SK-N-SH (cell line): Measurements from ENCODE around the gene TARBP1. TPM values are rescaled to one million over a fixed set of nuclear protein-coding genes. Genes with fewer than 3 reads are reported as not detected.
A peak's percentile ranks its signal among the peaks of the same experiment; 100 is the strongest.

Experiments
- CTCF ChIA-PET: fragments of 300-600, 350-600 bp; formaldehyde crosslinking; extraction: SDS; loops from one replicate; lab custom pipeline; 2021; lab: Yijun Ruan, JAX
- POLR2A ChIA-PET: fragments of 350-600 bp; sonication (Branson Sonifier 250); formaldehyde crosslinking; extraction: SDS; loops from one replicate; lab custom pipeline; 2020; ENCODE audit warnings: antibody characterized with exemption, inconsistent platforms; lab: Yijun Ruan, JAX
- DNase-seq: peaks from one replicate; pipeline ENCODE4 v3.0.0; 2012
- H2AFZ ChIP-seq: fragments of 200-600 bp; sonication (generic); 2 replicates; pipeline ENCODE4 v1.8.1; 2016; ENCODE audit warnings: antibody characterized with exemption, mild to moderate bottlenecking, low read depth
- H3F3A ChIP-seq: fragments of 200-600 bp; sonication (generic); replicated peaks from 2 replicates; pipeline ENCODE3; 2016; ENCODE audit warnings: antibody characterized with exemption, mild to moderate bottlenecking; ENCODE audit not compliant: insufficient read depth
- H3K27ac ChIP-seq, 2 experiments: fragments of 200-500 bp in 1 of 2; fragments of 200-600 bp in 1 of 2; sonication (Bioruptor generic) in 1 of 2; sonication (generic), shearing (Covaris generic) in 1 of 2; 2 replicates each; pipeline versions ENCODE4 v1.5.1 to v1.6.1; 2014 to 2016; ENCODE audit warnings: low read depth in 2 of 2, inconsistent platforms in 1 of 2, low read length in 1 of 2, mild to moderate bottlenecking in 1 of 2, mixed read lengths in 1 of 2
- H3K27me3 ChIP-seq: fragments of 200-600 bp; sonication (generic), shearing (Covaris generic); 2 replicates; pipeline ENCODE4 v1.6.1; 2016; ENCODE audit warnings: mixed run types; ENCODE audit not compliant: insufficient read depth
- H3K36me3 ChIP-seq, 2 experiments: fragments of 200-500 bp in 1 of 2; fragments of 200-600 bp in 1 of 2; sonication (Bioruptor generic) in 1 of 2; sonication (generic) in 1 of 2; replicated peaks in 1 of 2; 2 replicates each; pipeline versions ENCODE3 to v1.5.1; 2014 to 2016; ENCODE audit warnings: low read length in 1 of 2, mild to moderate bottlenecking in 1 of 2; ENCODE audit not compliant: insufficient read depth in 2 of 2, control insufficient read depth in 1 of 2
- H3K4me1 ChIP-seq, 2 experiments: fragments of 200-500 bp in 1 of 2; fragments of 200-600 bp in 1 of 2; sonication (Bioruptor generic) in 1 of 2; sonication (generic), shearing (Covaris generic) in 1 of 2; 2 replicates each; pipeline versions ENCODE4 v1.5.1 to v1.6.1; 2014 to 2016; ENCODE audit warnings: low read depth in 1 of 2, low read length in 1 of 2, mixed run types in 1 of 2; ENCODE audit not compliant: insufficient read depth in 2 of 2, control insufficient read depth in 1 of 2
- H3K4me2 ChIP-seq: fragments of 200-600 bp; sonication (generic), shearing (Covaris generic); 2 replicates; pipeline ENCODE4 v1.6.1; 2017; ENCODE audit warnings: mixed run types
- H3K4me3 ChIP-seq, 2 experiments: fragments of 200-500 bp in 1 of 2; fragments of 200-600 bp in 1 of 2; sonication (Bioruptor generic) in 1 of 2; sonication (generic), shearing (Covaris generic) in 1 of 2; 2 replicates each; pipeline versions ENCODE4 v1.5.1 to v1.8.1; 2014 to 2016; ENCODE audit warnings: low read depth in 2 of 2, inconsistent platforms in 1 of 2, low read length in 1 of 2, mild to moderate bottlenecking in 1 of 2, mixed read lengths in 1 of 2, moderate library complexity in 1 of 2
- H3K79me2 ChIP-seq: fragments of 200-600 bp; sonication (generic); 2 replicates; pipeline ENCODE4 v1.8.1; 2017; ENCODE audit warnings: mild to moderate bottlenecking; ENCODE audit not compliant: insufficient read depth
- H3K9ac ChIP-seq: fragments of 200-600 bp; sonication (generic); 2 replicates; pipeline ENCODE4 v1.6.1; 2017; ENCODE audit warnings: mixed run types
- H3K9me2 ChIP-seq: fragments of 200-600 bp; sonication (generic); 2 replicates; pipeline ENCODE4 v1.6.1; 2017; ENCODE audit warnings: mixed run types
- H3K9me3 ChIP-seq: fragments of 200-600 bp; sonication (generic); 2 replicates; pipeline ENCODE4 v1.6.1; 2017; ENCODE audit warnings: mixed run types, mild to moderate bottlenecking, moderate library complexity
- H4K20me1 ChIP-seq: fragments of 200-600 bp; sonication (generic); 2 replicates; pipeline ENCODE4 v1.6.1; 2017; ENCODE audit warnings: mild to moderate bottlenecking, mixed run types; ENCODE audit not compliant: insufficient read depth
- EP300 ChIP-seq, 2 experiments: IDR thresholded peaks; 2 replicates each; pipeline versions ENCODE4 v1.4.0 to v1.6.1; 2012; ENCODE audit warnings: borderline replicate concordance in 1 of 2, low read depth in 1 of 2, low read length in 1 of 2
- FOSL2 ChIP-seq: IDR thresholded peaks from 2 replicates; pipeline ENCODE4 v1.4.0; 2012; ENCODE audit warnings: low read depth, mild to moderate bottlenecking, moderate library complexity, borderline replicate concordance
- FOXJ3 ChIP-seq: sonication (generic); formaldehyde crosslinking; IDR thresholded peaks from 2 replicates; pipeline ENCODE4 v1.5.1; 2020; ENCODE audit warnings: mild to moderate bottlenecking, missing genetic modification reagents
- FOXM1 ChIP-seq: IDR thresholded peaks from 2 replicates; pipeline ENCODE4 v1.4.0; 2012; ENCODE audit warnings: low read depth, mild to moderate bottlenecking
- NFIC ChIP-seq: IDR thresholded peaks from 2 replicates; pipeline ENCODE4 v1.4.0; 2012; ENCODE audit warnings: borderline replicate concordance
- POLR2AphosphoS5 ChIP-seq: IDR thresholded peaks from 2 replicates; pipeline ENCODE4 v1.6.1; 2012; ENCODE audit warnings: low read depth, low read length
- RAD21 ChIP-seq: IDR thresholded peaks from 2 replicates; pipeline ENCODE4 v1.6.1; 2012; ENCODE audit warnings: mild to moderate bottlenecking, low read length
- RCOR1 ChIP-seq: fragments of 150-350 bp; IDR thresholded peaks from 2 replicates; pipeline ENCODE4 v1.6.1; 2017; ENCODE audit warnings: antibody characterized with exemption, low read length
- SIN3A ChIP-seq: IDR thresholded peaks from 2 replicates; pipeline ENCODE4 v1.6.1; 2012; ENCODE audit warnings: low read depth, mild to moderate bottlenecking, low read length, moderate library complexity, borderline replicate concordance
- YY1 ChIP-seq: IDR thresholded peaks from 2 replicates; pipeline ENCODE4 v1.4.0; 2012; ENCODE audit warnings: low read depth, mild to moderate bottlenecking
- WGBS: methylation state at CpG from one replicate; pipeline ENCODE4 v1.1.6; 2017; ENCODE audit warnings: low lambda C conversion rate; 5-methylcytosine and 5-hydroxymethylcytosine counted together
- polyA plus RNA-seq, 3 experiments: library from polyadenylated mRNA; depleted of rRNA; stranded (reverse); fragments of >200 nt; gene quantifications; 2 replicates each; pipeline ENCODE4 v1.2.3, GENCODE V29; 2012
- TF ChIP-seq, protein P1 (sequence below): fragments of 150-350 bp; IDR thresholded peaks from 2 replicates; pipeline ENCODE4 v1.6.1; 2017; ENCODE audit warnings: antibody characterized with exemption, low read length, low read depth, borderline replicate concordance
- TF ChIP-seq, protein P2 (sequence below): fragments of 150-350 bp; IDR thresholded peaks from 2 replicates; pipeline ENCODE4 v1.6.1; 2016; ENCODE audit warnings: mild to moderate bottlenecking, low read depth, low read length
- TF ChIP-seq, protein P3 (sequence below): fragments of 200-600 bp; sonication (generic); IDR thresholded peaks from 2 replicates; pipeline ENCODE4 v1.6.1; 2017; ENCODE audit warnings: antibody characterized with exemption, mild to moderate bottlenecking, moderate library complexity

Gene TARBP1
- polyA plus RNA-seq, 1 of the 3 experiments (the other 2 are of a cell fraction), result 33.0 TPM

DNA sequence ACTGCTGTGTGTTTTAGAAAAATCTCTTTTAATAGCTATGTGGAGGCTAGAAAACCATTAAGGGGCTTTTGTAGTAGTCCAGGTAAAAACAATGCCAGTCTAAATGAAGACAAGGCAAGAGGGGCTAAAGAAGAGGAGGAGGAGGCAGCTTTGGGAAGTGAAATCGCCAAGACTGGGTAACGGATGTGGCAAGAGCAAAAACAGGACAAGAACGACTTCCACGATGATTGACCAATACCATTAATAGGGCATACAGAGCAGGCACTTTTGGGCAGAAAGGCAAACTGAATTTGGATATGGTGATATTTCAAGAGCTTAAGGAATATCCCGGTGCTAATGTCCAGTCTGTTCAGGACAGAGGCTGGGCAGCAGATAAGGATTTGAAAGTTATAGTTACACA, 83.7 kb downstream of the TARBP1 start (continued):
- no peak for TF ChIP-seq NFIC
- TF ChIP-seq, protein P1, sequence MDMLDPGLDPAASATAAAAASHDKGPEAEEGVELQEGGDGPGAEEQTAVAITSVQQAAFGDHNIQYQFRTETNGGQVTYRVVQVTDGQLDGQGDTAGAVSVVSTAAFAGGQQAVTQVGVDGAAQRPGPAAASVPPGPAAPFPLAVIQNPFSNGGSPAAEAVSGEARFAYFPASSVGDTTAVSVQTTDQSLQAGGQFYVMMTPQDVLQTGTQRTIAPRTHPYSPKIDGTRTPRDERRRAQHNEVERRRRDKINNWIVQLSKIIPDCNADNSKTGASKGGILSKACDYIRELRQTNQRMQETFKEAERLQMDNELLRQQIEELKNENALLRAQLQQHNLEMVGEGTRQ, result no peak
- TF ChIP-seq, protein P2, sequence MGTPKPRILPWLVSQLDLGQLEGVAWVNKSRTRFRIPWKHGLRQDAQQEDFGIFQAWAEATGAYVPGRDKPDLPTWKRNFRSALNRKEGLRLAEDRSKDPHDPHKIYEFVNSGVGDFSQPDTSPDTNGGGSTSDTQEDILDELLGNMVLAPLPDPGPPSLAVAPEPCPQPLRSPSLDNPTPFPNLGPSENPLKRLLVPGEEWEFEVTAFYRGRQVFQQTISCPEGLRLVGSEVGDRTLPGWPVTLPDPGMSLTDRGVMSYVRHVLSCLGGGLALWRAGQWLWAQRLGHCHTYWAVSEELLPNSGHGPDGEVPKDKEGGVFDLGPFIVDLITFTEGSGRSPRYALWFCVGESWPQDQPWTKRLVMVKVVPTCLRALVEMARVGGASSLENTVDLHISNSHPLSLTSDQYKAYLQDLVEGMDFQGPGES, result no peak
- TF ChIP-seq, all 33 proteins: peak for 0

DNA sequence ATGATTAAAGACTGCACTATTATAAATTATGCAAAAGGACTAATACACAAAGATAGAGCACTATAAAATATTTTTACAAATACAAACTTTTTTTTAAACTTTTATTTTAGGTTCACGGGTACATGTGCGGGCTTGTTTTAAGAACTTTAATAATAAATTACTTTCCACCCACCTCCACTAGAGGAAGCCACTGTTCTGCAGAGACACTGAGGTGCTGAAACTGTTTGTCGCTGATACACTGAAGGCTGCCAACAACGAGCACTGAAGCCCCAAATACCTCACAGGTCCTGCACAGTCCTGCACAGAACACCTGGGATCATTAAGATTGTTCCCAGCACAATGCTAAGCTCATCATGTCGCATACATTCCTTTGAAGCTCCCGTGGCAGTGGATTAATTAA, 85.8 kb downstream of the TARBP1 start:
- Histone ChIP-seq H3K27ac (no peak overlapping the region; a peak in 1 of 4 replicates), H4K20me1 (no peaks in the 10 kb centered on the region), H3F3A (peaks cover 10% of the 10 kb centered on the region), H3K9me2 (no peaks in the 10 kb centered on the region), H3K4me1 (peaks cover 0 to 3% of the 10 kb centered on the region in 2 experiments; a peak in 2 of 4 replicates), H3K27me3 (no peaks in the 10 kb centered on the region), H2AFZ (no peak overlapping the region), H3K9ac (no peak overlapping the region), H3K4me2 (no peak overlapping the region), H3K79me2 (no peaks in the 10 kb centered on the region), H3K4me3 (no peak overlapping the region), H3K9me3 (no peaks in the 10 kb centered on the region), H3K36me3 (peaks cover 10 to 40% of the 10 kb centered on the region in 2 experiments)
- ChIA-PET CTCF (interaction anchor here (0.9 to 1.8 kb wide), 3 partner anchors 14 to 180 kb away, joined by 3 to 4 read pairs (median 3); no protein-coding TSS in a partner anchor), POLR2A (no interaction called here)
- TF ChIP-seq RAD21 (peak; percentile 41), FOXM1 (no peak)
- TF ChIP-seq, protein P3, sequence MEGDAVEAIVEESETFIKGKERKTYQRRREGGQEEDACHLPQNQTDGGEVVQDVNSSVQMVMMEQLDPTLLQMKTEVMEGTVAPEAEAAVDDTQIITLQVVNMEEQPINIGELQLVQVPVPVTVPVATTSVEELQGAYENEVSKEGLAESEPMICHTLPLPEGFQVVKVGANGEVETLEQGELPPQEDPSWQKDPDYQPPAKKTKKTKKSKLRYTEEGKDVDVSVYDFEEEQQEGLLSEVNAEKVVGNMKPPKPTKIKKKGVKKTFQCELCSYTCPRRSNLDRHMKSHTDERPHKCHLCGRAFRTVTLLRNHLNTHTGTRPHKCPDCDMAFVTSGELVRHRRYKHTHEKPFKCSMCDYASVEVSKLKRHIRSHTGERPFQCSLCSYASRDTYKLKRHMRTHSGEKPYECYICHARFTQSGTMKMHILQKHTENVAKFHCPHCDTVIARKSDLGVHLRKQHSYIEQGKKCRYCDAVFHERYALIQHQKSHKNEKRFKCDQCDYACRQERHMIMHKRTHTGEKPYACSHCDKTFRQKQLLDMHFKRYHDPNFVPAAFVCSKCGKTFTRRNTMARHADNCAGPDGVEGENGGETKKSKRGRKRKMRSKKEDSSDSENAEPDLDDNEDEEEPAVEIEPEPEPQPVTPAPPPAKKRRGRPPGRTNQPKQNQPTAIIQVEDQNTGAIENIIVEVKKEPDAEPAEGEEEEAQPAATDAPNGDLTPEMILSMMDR, result peak; percentile 29; the same call in 1 of the 2 replicates
- WGBS, result 85% methylated on average over 6 of the region's 6 CpGs
- DNase-seq, result no peak

DNA sequence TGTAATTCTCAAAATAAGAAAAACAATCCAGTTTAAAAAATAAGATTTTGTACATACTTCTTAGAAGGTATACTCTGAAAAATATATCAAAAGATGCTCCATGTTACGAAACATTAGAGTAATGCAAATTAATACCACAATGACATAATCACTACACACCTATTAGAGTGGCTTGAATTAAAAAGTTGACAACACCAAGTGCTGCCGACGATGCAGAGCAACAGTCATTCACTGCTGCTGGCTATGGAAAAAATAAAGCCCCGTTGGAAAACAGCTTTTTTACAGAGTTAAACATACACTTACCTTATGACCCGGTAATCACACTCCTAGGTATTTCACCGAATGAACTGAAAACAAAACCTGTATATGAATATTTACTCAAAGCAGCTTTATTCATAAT, 90.9 kb downstream of the TARBP1 start:
- H3K4me1 ChIP-seq, result no peaks in the 10 kb centered on the region

More for the DNA sequence above, 90.9 kb downstream of the TARBP1 start:
- no peak for DNase-seq
- no peak for TF ChIP-seq POLR2AphosphoS5
- TF ChIP-seq RCOR1, result no peak
- TF ChIP-seq, protein P1, result no peak
- no peak for TF ChIP-seq SIN3A
- no peak for TF ChIP-seq EP300 (IDR thresholded peaks at IDR 0.05; ENCODE audit: borderline replicate concordance in 1 of 2, low read depth in 1 of 2, low read length in 1 of 2)
- TF ChIP-seq YY1, result no peak
- no peak for TF ChIP-seq FOSL2
- no peak for TF ChIP-seq FOXJ3
- TF ChIP-seq FOXM1, result no peak
- TF ChIP-seq, protein P3, result no peak
- H2AFZ ChIP-seq, result no peak overlapping the region
- H3F3A ChIP-seq, result peaks cover 15% of the 10 kb centered on the region
- H3K4me3 ChIP-seq, result no peak overlapping the region
- 87% methylated on average over 6 of the region's 6 CpGs for WGBS
- no peak overlapping the region for H3K4me2 ChIP-seq
- H3K9ac ChIP-seq, result no peak overlapping the region
- CTCF ChIA-PET, result no interaction called here
- H3K79me2 ChIP-seq, result no peaks in the 10 kb centered on the region
- H3K27ac ChIP-seq, result no peak overlapping the region
- POLR2A ChIA-PET, result no interaction called here
- H3K27me3 ChIP-seq, result no peaks in the 10 kb centered on the region
- H4K20me1 ChIP-seq, result no peaks in the 10 kb centered on the region
- H3K9me3 ChIP-seq, result no peaks in the 10 kb centered on the region
- H3K9me2 ChIP-seq, result no peaks in the 10 kb centered on the region
- peaks cover 15 to 41% of the 10 kb centered on the region in 2 experiments for H3K36me3 ChIP-seq
